GM18907 (cell line): ENCODE measurements around the gene TBC1D32.
"Not testable (repeated sequence)": the region's sequence is repeated elsewhere in the genome, so short reads cannot be mapped to it uniquely, and the experiment has no call there.

Source experiments
- ATAC-seq: cut with Tn5 transposase; IDR thresholded peaks from one replicate; pipeline ENCODE4 v1.9.1; 2021; ENCODE audit warnings: mild to moderate bottlenecking, moderate library complexity; ENCODE audit not compliant: unreplicated experiment

Gene TBC1D32

DNA sequence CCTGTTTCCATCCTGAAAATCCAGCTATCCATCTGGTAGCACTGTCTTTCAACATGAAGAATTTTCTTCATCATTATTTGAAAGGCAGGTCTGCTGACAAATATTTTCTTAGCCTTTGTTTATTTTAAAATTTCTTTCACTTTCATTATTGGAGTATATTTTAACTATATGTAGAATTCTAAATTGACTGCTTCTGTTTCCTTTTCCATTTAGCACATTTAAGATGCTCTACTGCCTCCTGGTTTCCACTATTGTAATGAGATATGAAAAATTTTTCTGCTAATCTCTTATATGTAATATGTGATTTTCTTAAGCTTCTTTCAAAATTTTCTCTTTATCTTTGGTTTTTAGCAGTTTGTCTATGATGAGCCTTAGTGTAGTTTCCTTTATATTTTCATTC is 97.3 kb downstream of the TBC1D32 start:
- ATAC-seq: no peak

DNA sequence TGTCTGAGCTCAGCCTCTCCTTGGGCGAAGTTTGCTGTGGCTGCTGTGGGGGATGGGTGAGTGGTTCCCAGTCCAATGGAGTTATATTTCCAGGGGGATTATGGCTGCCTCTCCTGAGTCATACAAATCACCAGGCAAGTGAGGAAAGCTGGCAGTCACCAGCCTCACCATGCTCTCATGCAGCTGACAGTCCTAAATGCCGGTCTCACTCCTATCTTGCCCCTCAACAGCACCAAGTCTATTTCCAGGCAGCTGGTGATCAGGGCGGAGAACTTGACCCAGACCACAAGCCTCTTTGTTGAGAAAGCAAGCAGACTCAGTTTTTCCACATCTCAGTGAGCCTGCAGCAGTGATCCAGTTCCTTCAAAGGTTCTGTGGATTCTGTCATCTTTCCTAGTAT is 98.9 kb downstream of the TBC1D32 start:
- no peak for ATAC-seq

GRCh38 chr6:121223930-121224329 is 110.3 kb downstream of the TBC1D32 start:
- ATAC-seq: no peak

DNA sequence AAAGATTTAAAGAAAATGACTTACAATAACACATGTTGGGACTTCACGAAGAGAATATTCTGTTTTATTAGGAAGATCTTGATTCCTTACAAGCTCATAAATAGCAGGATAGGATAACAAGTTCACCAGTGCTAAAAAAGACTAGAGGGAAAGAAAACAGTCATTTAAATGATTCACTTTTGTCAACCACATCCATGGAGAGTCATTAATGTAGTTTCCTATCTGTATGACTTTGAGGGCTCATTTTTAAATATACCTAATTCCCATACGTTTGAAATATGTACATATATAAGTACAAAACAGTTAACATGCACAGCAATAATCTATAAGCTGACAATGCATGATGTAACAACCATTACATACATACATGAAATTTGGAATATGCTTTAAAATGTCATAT is 111.1 kb downstream of the TBC1D32 start:
- no peak for ATAC-seq

DNA sequence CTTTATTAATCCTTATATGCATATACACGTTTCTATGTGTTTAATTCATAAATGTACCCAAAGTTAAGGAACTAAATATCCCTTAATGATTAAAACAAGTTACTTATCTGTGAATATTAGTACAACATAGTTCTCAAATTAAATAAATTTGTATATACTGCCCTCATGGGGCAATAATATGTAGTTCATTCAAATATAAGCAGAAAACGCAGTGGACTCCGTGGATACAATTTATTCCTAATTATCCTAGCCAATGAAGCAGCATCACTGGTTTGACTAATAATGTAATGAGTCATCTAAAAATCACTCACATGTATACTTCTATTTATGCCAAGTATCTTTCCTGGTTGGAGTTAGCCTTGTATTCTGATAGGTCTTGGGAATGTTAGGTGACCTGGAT is 111.6 kb downstream of the TBC1D32 start:
- ATAC-seq: no peak

DNA sequence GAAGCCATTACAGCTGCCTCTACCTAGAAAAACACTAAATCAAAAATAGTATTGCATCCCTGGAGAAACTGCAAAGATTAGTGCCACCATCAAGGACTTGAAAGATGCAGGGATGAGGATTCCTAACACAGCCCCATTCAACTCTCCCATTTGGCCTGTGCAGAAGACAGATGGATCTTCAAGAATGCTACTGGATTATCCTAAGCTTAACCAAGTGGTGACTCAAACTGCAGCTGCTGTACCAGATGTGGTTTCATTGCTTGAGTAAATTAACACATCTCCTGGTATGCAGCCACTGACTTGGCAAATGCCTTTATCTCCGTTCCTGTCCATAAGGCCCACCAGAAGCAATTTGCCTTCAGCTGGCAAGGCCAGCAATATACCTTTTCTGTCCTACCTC is 117.4 kb downstream of the TBC1D32 start:
- no peak for ATAC-seq

DNA sequence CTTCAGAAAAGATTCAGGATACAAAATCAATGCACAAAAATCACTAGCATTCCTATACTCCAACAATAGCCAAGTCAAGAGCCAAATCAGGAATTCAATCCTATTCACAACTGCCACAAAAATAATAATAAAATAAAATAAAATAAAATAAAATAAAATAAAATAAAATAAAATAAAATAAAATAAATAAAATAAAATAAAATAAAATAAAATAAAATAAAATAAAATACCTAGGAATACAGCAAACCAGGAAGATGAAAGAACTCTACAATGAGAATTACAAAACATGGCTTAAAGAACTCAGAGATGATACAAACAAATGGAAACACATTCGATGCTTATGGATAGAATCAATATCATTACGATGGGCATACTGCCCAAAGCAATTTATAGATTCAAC is 120.9 kb downstream of the TBC1D32 start:
- ATAC-seq: not testable (repeated sequence)

- ATAC-seq: no peak
These were observed 123.3 kb downstream of the TBC1D32 start for GRCh38 chr6:121210943-121211342.

- ATAC-seq: peak; percentile 96
These were observed 128.7 kb downstream of the TBC1D32 start for GRCh38 chr6:121205569-121205968.

- no peak for ATAC-seq
These were observed 133.2 kb downstream of the TBC1D32 start for GRCh38 chr6:121201105-121201504.

GRCh38 chr6:121196042-121196441 is 138.2 kb downstream of the TBC1D32 start:
- ATAC-seq: not testable (repeated sequence)

DNA sequence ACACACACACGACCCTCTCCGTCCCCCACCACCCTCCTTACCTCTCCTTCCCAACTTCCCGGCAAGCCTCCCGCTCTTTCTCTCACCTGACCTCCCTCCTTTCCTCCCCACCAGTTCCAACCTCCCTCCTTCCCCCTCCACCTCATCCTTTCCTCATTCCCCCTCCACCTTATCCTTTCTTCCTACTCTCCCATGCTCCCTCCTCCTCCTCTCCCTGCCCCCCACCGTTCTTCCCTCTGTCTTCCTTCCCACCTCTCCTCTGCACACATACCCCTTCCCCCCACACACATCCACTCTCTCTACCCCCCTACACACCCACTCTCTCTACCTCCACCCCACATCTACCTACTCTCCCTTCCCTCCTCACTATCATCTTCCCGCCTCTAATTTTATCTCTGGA is 144.2 kb downstream of the TBC1D32 start:
- no peak for ATAC-seq

DNA sequence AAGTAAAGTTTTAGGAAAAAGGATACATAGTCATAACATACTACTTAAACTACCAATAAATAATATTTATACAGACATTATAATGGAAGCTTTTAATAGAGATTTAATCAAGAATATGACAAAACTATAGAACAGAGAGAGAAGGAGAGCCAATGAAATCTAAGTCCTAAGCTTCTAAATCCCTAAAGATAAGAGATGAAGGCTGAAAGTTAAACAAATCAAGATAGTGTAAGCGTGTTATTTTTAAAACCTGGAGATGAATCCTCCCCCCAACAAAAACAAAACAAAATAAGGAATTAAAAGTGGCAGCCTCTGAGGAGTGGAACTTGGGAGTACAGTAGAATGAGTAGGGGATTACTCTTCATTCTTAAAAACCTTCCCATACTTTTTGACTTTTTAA is 145.9 kb downstream of the TBC1D32 start:
- no peak for ATAC-seq

GRCh38 chr6:121187833-121188200 is 146.5 kb downstream of the TBC1D32 start:
- ATAC-seq: no peak

- no peak for ATAC-seq
These were observed 147.0 kb downstream of the TBC1D32 start for GRCh38 chr6:121187200-121187832.

- ATAC-seq: no peak
These were observed 150.5 kb downstream of the TBC1D32 start for GRCh38 chr6:121183742-121184141.

DNA sequence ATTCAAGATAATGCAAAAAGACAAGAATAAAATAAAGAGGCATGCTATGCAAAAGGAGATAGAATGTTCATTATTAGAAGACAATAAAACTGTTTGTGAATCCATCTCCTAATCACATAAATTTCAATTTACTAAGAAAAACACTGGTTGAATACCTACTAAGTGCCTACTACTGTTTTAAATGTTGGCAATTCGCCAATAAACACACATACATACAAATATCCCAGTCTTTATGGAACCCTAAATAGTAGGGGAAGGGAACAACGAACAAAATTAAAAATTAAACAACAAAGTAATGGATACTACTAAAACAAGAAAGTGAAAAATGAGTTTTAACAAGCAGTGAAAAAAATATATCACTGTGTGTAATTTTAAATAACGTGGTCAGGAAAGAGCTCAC is 158.5 kb downstream of the TBC1D32 start:
- no peak for ATAC-seq

GRCh38 chr6:121172451-121172850 is 161.8 kb downstream of the TBC1D32 start:
- ATAC-seq: not testable (repeated sequence)

- no peak for ATAC-seq
These were observed 162.4 kb downstream of the TBC1D32 start for GRCh38 chr6:121171879-121172278.

- no peak for ATAC-seq
These were observed 172.4 kb downstream of the TBC1D32 start for GRCh38 chr6:121161886-121162285.

DNA sequence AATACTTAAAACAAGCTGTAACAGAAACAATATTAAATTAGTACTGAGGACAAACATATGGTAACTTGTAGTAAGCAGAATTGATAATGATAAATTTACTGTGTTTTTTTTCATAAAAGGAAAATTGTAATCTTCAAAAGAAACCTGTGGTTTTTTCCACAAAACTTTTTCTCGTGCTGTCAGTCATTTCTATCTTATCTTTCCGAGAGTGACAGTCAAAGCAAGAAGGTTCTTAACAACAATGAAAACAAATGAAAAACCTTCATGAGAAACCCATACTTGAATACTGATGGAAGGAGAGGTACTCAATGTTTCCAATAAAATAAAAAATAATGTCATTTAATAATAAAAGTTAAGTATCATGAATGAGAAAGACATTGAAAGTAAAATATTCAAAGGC is 174.0 kb downstream of the TBC1D32 start:
- no peak for ATAC-seq

- ATAC-seq: no peak
These were observed 175.4 kb downstream of the TBC1D32 start for GRCh38 chr6:121158891-121159290.

DNA sequence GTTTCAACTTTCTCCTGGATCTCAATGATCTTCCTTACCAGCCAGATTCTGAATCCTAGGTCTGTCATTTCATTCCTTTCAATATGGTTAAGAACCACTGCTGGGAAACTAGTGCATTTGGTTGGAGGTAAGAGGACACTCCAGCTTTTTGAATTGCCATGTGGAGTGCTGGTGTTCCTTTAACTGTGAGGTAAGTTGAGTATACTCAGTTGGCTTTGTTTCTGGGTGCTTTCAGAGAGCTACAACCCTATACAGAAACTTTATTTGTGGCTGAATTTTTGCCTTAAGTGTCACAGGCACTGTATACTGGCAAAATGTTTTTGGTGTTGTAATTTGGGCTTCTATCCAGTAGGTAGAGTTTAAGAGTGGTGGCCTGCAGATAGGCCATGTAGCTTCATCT is 175.8 kb downstream of the TBC1D32 start:
- no peak for ATAC-seq
